DMS79 treated with DMSO at 0.1 percent for 48 hours (cell line): ENCODE data around the gene HNRNPDL.
"Not testable (repeated sequence)": the region's sequence is repeated elsewhere in the genome, so short reads cannot be mapped to it uniquely, and the experiment has no call there.

Source experiments
- DNase-seq: peaks from one replicate; lab custom pipeline; 2025; lab: John Stamatoyannopoulos, UW

Gene HNRNPDL

GRCh38 chr4:82432596-82432995 is 2.3 kb upstream of the HNRNPDL start:
- no peak for DNase-seq

GRCh38 chr4:82431831-82432230 is 1.6 kb upstream of the HNRNPDL start:
- DNase-seq, result no peak

- peak; percentile 66 for DNase-seq
These were observed 893 bp upstream of the HNRNPDL start for GRCh38 chr4:82430964-82431745.

GRCh38 chr4:82429728-82430192 is 502 bp downstream of the HNRNPDL start:
- DNase-seq, result no peak

GRCh38 chr4:82428969-82429727 is 1.1 kb downstream of the HNRNPDL start:
- peak; percentile 88 for DNase-seq

GRCh38 chr4:82428526-82428968 is 1.7 kb downstream of the HNRNPDL start:
- no peak for DNase-seq

- DNase-seq, result no peak
These were observed 4.8 kb downstream of the HNRNPDL start for GRCh38 chr4:82425478-82425877.

GRCh38 chr4:82423245-82424054 is 6.8 kb downstream of the HNRNPDL start:
- no peak for DNase-seq

- DNase-seq, result no peak
These were observed 7.6 kb downstream of the HNRNPDL start for GRCh38 chr4:82422616-82423015.

- no peak for DNase-seq
These were observed 8.3 kb downstream of the HNRNPDL start for GRCh38 chr4:82421796-82422560.

- no peak for DNase-seq
These were observed 10.8 kb downstream of the HNRNPDL start for GRCh38 chr4:82419451-82419850.

GRCh38 chr4:82415922-82416365 is 14.3 kb downstream of the HNRNPDL start:
- DNase-seq, result no peak

GRCh38 chr4:82415061-82415460 is 15.2 kb downstream of the HNRNPDL start:
- DNase-seq, result not testable (repeated sequence)

GRCh38 chr4:82403725-82404124 is 26.5 kb downstream of the HNRNPDL start:
- no peak for DNase-seq

GRCh38 chr4:82402196-82402775 is 28.0 kb downstream of the HNRNPDL start:
- peak; percentile 96 for DNase-seq

- no peak for DNase-seq
These were observed 28.7 kb downstream of the HNRNPDL start for GRCh38 chr4:82401600-82401999.

GRCh38 chr4:82398263-82398662 is 32.0 kb downstream of the HNRNPDL start:
- peak; percentile 74 for DNase-seq

- DNase-seq, result no peak
These were observed 32.7 kb downstream of the HNRNPDL start for GRCh38 chr4:82397527-82397926.

- DNase-seq, result no peak
These were observed 35.4 kb downstream of the HNRNPDL start for GRCh38 chr4:82394896-82395295.

GRCh38 chr4:82390061-82390460 is 40.2 kb downstream of the HNRNPDL start:
- DNase-seq, result not testable (repeated sequence)

- DNase-seq, result no peak
These were observed 41.9 kb downstream of the HNRNPDL start for GRCh38 chr4:82388405-82388804.
